GM19463 (cell line): ENCODE results near the gene NOS1AP.

Source experiments
- ATAC-seq: cut with Tn5 transposase; IDR thresholded peaks from one replicate; pipeline ENCODE4 v1.9.1; 2021; ENCODE audit warnings: mild to moderate bottlenecking, moderate library complexity; ENCODE audit not compliant: unreplicated experiment

NOS1AP gene

DNA sequence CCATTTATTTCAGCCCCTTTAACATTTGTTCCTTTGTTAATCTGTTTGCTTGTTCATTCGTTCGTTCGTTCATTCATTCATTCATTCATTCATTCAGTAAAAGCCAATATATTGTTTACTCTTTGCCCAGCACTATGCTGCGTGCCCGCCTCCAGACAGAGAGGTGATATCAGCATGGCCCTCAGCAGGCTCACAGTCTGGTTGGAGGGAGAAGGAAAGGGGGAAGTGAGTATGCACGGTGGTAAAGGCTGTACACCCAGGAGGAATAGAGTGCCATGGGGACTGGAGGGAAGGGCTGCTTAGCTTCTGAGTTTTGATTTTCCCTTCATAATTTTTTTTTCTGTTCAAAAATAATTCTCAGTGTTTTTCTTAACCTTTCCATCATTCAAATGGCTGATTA is 144.7 kb downstream of the NOS1AP start:
- ATAC-seq = no peak

DNA sequence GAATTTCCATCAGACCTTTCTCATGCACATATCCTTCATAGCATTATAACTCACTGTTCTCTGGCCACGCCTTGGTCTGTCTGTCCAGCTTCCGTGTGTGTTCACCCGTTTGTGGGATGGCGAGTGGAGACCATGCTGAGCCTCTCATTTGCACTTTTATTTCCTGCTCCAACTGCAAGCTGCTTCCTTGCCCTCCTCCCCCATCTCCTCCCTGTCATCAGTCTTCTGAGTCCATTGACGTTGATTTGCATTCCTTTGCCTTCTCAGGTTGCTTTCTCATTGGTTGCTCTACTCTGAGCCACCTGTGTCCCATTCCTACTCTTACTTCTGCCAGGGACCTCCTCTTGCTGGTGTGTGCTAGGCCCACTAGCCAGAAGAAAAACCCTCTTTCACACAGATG is 146.4 kb downstream of the NOS1AP start:
- no peak for ATAC-seq

GRCh38 chr1:162216604-162217003 is 147.1 kb downstream of the NOS1AP start:
- no peak for ATAC-seq

GRCh38 chr1:162217706-162218105 is 148.2 kb downstream of the NOS1AP start:
- ATAC-seq = no peak

DNA sequence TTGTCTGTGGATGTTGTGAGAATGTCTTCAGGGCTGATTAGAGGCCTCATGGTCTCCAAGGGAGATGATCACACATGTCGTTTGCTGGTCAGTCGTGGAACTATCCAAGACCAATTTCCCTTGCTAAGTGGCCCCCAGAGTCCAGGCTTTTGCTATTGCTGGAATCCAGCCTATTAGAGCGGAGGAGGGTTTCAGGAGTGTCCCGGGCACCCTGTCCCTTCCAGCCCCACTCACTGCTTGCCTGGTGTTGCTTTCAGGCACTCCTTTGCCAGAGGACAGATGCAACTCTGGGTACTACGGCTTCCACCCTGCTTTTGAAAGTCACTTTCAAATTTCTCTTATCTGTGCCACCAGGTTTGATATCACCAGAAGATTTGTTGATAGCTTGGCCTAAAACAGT is 149.1 kb downstream of the NOS1AP start:
- no peak for ATAC-seq

GRCh38 chr1:162218975-162219374 is 149.5 kb downstream of the NOS1AP start:
- ATAC-seq = no peak

GRCh38 chr1:162219461-162219860 is 150.0 kb downstream of the NOS1AP start:
- no peak for ATAC-seq

DNA sequence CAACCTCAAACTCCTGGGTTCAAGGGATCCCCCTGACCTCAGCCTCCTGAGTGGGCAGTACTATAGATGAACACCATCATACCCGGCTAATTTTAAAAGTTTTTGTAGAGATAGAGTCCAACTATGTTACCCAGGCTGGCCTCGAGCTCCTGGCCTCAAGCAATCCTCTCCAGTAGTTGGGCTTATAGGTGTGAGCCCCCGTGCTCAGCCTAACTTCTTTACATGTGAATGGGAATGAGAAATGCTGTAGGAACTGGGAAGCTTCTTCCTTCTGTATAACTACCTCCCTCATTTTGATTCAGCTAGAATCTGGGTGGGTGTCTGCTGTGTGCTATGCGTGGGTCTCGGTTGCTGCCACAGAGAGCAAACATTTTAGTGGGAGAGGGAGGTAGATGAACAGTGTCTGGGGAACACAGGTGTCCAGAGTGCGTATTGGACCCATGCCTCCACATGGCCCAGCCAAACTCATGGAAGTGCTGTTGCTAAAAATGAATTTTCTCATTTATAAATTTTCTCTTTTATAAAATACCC is 150.6 kb downstream of the NOS1AP start:
- no peak for ATAC-seq

DNA sequence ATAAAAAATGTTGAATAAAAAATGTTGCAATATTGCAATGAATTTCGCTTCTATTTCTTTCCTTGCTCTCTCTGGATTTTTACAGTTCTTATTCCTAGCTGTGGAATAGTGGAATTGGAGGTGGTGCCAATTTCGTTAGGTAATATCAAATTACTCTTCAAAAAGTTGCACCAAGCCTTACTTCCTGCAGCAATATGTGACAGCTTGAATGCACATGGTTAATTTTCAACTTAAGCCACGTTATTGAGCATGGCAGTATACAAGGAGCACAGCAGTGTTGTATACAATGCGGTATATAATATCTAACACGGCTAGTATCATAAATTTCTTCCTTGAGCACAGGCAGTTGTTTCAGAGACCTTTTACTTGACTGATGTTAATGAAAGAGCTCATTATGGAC is 152.5 kb downstream of the NOS1AP start:
- no peak for ATAC-seq

DNA sequence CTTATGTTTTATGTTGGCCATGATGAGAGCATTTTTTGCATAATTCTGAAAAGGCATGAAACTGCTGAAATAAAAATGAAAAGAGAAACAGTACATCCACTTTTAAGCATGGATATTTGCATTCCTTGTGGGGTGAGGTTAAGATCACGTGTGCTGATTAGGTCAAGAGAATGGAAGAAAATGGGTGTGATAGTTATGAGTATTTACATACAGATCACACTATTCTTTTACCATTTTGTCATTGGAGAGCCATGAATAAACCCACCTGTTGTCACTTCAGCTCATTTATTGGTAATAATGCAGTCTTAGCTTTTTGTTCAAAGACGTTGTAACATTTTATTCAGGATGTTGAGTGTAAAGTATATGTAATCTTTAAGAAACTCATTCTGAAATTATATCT is 153.2 kb downstream of the NOS1AP start:
- ATAC-seq = no peak

- no peak for ATAC-seq
These were observed 154.0 kb downstream of the NOS1AP start for GRCh38 chr1:162223488-162223887.

- ATAC-seq = no peak
These were observed 154.8 kb downstream of the NOS1AP start for GRCh38 chr1:162224267-162224666.

DNA sequence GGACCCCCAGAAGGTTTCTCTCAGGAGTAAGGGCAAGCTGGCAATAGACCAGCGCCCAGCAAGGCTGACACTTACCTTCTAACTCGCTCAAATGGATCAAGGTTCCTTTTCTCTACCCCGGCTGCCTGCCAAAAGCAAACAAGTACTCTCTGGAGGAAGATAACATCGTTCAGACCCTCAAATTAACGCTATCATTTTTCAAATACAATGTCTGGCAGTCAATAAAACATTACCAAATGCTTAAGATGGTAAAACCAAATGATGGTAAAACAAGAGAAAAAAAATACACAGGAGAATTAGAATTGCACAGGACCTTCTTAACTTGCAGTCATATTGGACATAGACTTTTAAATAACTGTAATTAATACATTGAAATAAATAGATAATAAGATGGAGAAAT is 159.1 kb downstream of the NOS1AP start:
- no peak for ATAC-seq

- peak; percentile 48 for ATAC-seq
These were observed 160.1 kb downstream of the NOS1AP start for GRCh38 chr1:162229549-162229948.

DNA sequence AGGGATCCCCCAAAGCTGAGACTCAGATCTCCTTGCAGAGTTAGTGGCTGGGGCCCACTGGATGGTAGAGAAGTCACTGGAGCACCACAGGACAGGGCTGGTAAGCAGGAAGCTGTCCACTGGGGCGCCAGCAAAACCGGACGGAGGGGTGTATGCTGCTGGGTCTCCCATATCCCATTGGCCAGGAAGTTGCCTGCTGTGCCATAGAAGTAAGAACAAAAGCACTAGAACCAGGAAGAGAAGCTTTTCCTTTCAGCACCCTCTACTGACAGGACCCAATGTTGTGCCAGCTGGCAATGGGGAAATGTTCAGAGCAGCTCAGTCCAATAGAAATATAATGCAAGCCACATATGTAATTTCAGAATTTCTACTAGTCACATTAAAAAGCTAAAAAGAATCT is 160.6 kb downstream of the NOS1AP start:
- no peak for ATAC-seq

DNA sequence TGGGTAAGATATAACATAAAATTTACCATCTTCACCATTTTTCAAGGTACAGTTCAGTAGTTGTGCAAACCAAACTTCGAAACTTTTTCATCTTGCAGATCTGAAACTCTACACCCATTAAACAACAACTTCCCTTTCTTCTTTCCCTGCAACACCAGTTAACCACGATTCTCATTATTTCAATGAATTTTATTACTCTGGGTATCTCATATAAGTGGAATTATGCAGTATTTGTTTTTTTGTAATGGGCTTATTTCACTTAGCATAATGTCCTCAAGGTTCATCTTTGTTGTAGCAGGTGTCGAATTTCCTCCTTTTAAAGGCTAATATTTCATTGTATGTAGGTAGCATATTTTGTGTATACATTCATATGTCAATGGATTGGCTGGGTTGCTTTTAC is 161.0 kb downstream of the NOS1AP start:
- ATAC-seq = no peak

GRCh38 chr1:162232034-162232711 is 162.7 kb downstream of the NOS1AP start:
- ATAC-seq = no peak

GRCh38 chr1:162233066-162233465 is 163.6 kb downstream of the NOS1AP start:
- ATAC-seq = no peak

- no peak for ATAC-seq
These were observed 164.4 kb downstream of the NOS1AP start for GRCh38 chr1:162233937-162234336.

- no peak for ATAC-seq
These were observed 165.1 kb downstream of the NOS1AP start for GRCh38 chr1:162234571-162234970.

DNA sequence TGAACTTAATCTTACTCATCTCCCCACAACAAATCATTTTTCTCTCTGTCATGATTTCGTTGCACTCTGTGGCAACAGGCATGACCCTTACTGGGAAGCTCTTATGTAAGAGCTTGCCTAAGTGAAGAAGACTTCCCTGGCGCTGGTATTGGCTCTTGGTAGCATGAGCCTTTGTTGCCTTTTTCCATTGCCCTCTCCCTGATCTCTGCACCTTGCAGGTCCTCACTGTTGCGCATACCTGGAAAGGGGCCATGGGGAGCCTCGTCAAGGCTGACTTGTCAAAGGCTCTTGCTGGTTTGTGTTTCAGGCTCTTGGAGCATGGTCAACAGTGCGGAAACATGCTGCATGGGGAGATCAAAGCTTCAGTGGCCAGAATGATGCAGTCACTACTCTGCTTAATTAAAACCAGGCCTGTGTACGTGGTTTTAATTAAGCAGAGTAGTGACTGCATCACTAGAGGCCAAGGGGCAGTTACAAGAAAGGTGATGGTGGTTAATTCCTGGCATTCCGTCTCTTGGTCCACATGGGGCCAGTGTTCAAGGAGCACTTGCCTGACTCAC is 165.8 kb downstream of the NOS1AP start:
- no peak for ATAC-seq

DNA sequence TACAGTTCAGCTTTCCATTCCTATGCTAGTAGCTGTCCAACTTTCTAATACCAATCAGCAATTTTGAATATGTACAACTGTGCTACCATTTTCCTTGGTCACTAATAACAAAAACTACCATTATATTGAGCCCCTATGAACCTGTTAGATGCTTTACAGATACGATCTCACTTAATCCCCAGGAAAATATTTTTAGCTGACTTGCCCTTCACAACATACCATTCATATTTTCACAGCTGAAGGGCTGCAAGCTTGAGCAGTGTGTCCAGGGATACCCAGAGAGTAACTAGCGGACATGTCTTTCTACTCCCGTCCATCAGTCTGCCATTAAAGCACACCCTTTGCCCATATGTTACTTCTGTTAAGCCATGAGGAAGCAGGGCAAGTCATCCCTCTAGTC is 166.7 kb downstream of the NOS1AP start:
- no peak for ATAC-seq

GRCh38 chr1:162236618-162237017 is 167.1 kb downstream of the NOS1AP start:
- no peak for ATAC-seq
